Endothelial cell of umbilical vein (primary cell): ENCODE results near the gene COL8A1.

Experiments
- CTCF ChIP-seq, 2 donors: IDR thresholded peaks; 1 replicate in 1 of 2; 2 replicates in 1 of 2; pipeline ENCODE4 v1.5.1; 2011; ENCODE audit warnings: low read length in 2 of 2, mild to moderate bottlenecking in 2 of 2, moderate library complexity in 2 of 2, control low read depth in 1 of 2, inconsistent platforms in 1 of 2, low read depth in 1 of 2; ENCODE audit not compliant: insufficient read depth in 1 of 2; ENCODE audit errors: extremely low read depth in 1 of 2
- JUN ChIP-seq: IDR thresholded peaks from 2 replicates; pipeline ENCODE4 v1.6.1; 2011; ENCODE audit warnings: borderline replicate concordance, low read depth; ENCODE audit not compliant: insufficient read length, insufficient read depth
- MAX ChIP-seq: IDR thresholded peaks from 2 replicates; pipeline ENCODE4 v1.6.1; 2011; ENCODE audit not compliant: insufficient read depth, insufficient read length
- POLR2AphosphoS5 ChIP-seq: IDR thresholded peaks from 2 replicates; pipeline ENCODE4 v1.6.1; 2012; ENCODE audit warnings: low read depth, mild to moderate bottlenecking, control low read depth, low read length, moderate library complexity; ENCODE audit not compliant: insufficient read depth

GRCh38 chr3:99656624-99657023 is 18.2 kb downstream of the COL8A1 start:
- TF ChIP-seq MAX (no peak), CTCF (IDR thresholded peaks at IDR 0.05; ENCODE audit: extremely low read depth in 1 of 2, insufficient read depth in 1 of 2, low read depth in 1 of 2, low read length in 2 of 2) (no peak), JUN (no peak), POLR2AphosphoS5 (no peak)
